ENCODE results near the gene ST6GALNAC3.
"Not testable (repeated sequence)": the region's sequence is repeated elsewhere in the genome, so short reads cannot be mapped to it uniquely, and the experiment has no call there.

The ST6GALNAC3 gene

DNA sequence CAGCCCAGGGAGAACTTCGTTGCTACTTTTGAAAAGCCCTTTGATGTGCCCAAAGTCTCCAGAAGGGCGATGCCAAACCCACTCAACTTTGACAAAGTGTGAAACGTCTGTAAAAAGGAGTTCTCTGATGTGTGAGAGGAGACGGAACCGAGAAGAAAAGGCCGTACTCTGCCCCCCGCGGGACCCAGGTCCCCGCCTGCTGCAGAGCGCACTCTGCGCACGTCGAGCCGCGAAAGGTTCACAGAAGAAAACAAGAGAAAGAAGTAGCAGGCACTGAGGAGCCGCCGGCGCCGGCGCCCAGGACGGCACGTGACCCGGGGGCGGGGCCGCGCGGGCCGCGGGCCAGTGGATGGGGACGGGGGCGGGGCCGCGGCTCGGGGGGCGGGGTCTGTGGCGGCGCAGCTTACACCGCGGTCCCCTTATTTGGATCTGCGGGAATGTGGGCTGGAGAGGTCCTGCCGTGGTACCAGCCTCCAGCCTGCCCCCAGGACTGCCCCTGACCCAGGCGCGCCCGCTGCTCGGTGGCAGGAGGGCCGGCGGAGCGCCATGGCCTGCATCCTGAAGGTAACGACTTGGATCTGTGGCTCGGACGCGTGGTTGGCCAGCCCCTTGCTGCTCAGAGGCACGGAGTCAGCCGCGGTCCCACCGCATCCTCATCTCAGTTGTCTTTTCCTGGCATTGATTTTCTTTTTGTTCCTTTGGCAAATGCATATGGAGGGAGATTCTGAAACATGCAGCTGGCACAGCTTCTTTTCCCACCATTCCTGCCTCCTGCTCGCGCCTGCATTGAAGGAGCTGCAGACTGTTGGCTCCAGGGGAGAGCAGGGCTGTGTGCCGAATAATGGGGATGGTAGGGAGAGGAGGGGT lies at the start of gene ST6GALNAC3:
Gene ST6GALNAC3, plus strand, starts transcription at position 426 of the 867 bp plus-strand sequence.
- peak; percentile 62 for DNase-seq (ENCODE audit: low read depth)

DNA sequence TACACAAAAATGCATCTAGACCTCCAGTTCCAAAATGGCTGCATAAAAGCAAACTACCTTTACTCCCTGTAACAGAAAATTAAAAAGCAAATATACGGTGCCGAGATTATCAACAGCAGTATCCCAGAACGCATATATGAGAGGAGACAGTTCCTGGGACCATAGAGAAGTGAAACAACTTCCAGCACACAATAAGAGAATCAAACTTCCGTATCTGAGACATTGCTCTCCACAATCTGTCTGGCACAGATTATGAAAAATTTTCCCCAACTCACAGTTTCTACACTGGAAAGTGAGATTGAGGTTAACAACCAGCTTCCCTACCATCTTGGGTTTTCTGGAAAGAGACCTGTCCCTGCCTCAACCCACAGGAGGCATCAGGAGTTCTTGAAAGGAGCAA lies 47.2 kb upstream of the ST6GALNAC3 start:
- DNase-seq (ENCODE audit: low read depth), result no peak

DNA sequence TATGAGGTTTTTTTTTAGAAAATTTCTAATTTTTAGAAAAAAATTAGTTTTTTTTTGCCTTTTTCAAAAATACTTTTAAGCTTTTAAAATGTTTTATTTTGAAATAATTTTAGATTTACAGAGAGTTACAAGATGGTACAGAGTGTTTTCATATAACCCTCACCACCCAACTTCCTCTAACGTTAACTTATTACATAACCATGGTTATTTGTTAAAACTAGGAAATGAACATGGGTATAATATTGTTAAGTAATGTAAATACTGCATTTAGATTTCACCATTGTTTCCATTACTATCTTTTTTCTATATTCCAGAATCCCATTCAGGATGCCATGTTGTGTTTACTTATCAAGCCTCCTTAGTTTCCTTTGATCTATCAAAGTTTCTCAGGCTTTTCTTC lies 45.2 kb upstream of the ST6GALNAC3 start:
- DNase-seq (ENCODE audit: low read depth), result no peak

DNA sequence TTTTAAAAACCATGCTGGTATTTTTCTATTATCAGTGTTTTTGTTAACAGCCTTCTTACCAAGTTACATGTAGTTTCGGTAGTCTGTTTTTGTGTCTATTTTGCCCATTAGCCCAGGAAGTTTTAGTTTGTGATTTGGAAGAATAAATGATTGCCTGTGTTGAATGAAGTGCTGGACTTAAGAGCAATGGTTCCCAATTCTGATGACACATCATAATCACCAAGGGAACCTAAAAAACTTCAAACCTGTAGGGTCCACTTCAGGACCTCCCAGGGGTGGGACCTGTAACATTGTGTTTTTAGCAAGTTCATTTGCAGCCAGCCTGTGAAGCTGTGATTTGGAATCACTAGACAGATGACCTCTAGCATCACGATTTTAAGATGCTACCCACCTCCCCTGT lies 43.0 kb upstream of the ST6GALNAC3 start:
- DNase-seq (ENCODE audit: low read depth), result no peak

DNA sequence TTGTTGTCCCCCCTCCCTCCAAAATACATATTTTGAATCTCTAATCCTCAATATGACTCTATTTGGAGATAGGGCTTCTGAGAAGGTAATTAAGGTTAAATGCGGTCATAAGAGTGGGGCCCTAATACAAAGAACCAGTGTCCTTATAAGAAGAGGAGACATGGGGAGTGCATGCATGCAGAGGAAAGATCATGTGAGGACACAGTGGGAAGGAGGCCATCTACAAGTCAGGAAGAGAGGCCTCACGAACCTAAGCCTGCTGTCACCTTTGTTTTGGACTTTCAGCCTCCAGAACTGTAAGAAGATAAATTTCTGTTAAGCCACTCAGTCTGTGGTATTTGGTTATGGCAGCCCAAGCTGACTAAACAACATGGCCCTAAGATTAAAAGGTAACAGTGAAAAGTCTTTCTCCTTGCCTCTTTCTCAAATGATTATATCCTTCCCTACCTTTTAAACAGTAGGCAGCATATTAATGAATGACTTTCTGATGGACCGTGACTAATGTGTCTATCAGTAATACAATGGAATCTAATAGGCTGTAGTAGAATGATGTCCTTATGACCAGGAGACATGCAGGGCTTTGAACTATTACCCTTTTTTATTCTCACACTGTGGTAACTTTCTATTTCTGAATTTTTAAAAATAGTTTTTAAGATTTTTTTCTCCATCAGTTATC lies 40.6 kb upstream of the ST6GALNAC3 start:
- DNase-seq (ENCODE audit: low read depth), result no peak

DNA sequence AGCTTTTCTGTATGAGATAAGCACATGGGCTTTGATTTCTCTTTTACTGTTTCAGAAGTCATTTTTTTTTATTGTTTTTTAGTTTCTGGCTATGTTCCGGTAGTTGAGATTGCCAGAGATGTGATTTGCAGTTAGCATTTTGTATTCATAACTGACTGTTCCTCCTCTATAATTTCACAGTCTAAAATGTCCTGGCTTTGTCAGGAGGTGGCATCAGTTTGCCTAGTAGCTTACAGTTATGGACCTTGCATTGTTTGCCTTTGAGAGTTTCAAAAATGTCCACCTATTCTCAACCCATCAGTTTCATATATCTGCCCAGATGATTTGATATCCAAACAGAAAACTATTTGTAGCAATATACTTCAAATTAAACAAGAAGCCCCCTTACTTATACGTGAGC lies 39.5 kb upstream of the ST6GALNAC3 start:
- DNase-seq (ENCODE audit: low read depth), result no peak

DNA sequence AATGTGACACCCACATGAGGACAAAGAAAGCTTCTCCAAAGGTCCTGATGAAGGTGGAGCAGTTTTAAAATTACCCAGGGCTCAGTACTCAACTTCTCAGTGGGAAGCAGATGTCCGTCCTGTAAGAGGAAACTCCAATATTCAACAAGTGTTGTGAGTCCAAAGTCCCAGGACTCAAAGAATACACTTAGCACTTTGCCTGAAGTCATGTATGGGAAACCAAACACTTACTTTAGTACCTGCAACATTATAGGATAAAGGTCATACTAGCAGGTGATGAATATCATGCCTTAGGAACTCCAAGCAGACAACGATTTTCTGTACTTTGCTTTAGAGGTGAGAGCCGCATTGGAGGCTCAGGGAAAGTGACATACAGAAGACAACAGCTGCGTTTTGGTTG lies 37.2 kb upstream of the ST6GALNAC3 start:
- no peak for DNase-seq (ENCODE audit: low read depth)

DNA sequence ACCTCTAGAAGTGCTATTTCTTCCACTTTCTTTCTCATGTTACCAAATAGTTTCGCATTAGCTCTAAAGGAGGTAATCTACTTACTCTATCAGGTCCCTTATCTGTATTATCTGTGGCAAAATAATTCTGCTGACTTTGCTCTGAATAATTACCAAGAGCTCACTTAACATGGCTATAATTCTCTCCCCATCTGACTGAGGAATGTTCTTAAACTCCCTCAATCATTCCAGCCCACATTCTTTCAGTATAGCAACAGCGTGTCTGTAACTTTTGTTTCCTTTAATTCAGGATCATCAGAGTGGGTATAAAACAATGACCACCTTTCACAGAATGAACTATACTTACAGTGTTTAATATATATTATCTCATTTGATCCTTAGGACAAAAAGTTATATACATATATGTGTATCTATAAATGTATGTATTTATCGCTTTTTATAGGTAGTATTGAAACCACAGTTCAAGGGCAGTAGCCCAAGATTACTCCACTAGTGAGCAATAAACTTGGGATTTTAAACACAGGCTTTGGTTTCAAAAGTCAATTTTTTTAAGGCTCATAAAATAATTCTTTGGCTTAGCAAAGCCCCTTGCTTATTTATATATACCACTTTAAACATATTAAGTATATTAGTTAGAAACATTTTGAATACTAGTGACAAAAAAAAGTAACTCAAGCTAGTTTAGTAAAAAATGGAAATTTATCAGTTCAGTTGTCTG lies 36.1 kb upstream of the ST6GALNAC3 start:
- DNase-seq (ENCODE audit: low read depth), result no peak

DNA sequence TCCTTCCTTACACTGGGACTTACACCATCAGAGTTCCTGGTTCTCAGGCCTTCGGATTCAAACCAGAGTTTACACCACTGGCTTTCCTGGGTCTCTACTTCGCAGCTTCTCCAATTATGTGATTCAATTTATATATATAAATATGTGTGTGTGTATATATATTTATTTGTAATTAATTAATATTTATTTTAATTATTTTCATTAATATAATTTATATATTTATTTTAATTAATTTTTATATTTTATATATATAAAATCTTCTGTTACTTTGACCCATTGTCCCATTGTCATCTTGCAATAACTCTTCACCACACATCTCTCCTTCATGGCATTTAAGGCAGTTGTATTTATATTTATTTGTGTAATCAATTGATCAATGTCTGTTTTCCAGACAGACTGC lies 28.4 kb upstream of the ST6GALNAC3 start:
- DNase-seq (ENCODE audit: low read depth), result no peak

DNA sequence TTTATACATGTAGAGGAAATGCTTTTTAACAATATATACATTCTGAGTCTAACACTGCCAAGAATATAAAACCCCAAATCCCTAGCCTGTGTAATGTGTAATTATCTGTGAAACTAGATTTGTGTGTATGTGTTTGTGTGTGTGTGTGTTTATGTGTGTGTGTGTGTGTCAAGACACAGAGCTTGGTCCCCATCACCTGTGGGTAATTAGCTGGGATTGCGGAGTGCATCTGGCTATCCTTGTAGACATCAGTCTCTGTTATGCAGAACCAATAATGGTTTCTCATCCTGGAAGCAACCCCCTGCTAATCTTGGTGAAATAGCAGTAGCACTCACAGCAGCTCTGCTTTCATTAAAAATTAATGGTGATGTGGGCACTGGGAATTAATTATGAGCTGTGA lies 26.3 kb upstream of the ST6GALNAC3 start:
- no peak for DNase-seq (ENCODE audit: low read depth)

DNA sequence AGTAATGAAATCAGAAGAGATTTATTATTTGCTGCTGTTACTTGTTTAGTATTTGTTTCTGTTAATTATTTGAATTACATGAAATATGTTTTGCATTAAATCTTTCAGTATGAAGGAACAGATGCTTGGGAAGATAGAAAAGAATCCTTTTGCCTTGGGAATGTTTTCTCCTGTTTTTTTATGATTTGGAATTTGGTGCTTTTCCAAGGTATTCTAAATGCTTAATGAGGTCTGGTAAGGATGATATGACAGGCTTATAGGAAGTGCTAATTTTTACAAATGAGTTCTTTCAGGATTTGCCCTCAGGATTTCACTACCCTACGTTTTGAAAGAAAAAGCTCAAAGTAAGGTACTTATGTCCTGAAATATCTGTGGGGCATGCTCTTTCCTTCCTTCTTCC lies 25.6 kb upstream of the ST6GALNAC3 start:
- DNase-seq (ENCODE audit: low read depth), result no peak

DNA sequence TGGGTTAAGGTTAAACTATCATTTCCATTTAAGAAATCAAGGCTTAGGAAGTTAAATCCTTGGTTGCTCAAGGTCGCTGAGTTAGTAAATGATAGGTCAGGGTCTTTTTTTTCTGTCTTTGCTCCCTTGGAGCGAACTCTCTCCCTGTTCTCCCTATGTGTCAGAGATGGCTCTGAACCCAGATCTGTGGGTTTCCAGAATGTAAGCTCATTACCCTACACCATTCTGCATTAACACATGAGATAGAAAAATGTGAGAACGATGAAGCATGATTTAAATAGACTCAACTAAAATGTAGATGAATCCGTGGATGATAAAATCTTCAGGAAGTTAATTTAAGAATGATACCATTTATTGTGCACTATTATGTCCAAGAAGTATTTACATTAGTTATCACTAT lies 25.0 kb upstream of the ST6GALNAC3 start:
- no peak for DNase-seq (ENCODE audit: low read depth)

DNA sequence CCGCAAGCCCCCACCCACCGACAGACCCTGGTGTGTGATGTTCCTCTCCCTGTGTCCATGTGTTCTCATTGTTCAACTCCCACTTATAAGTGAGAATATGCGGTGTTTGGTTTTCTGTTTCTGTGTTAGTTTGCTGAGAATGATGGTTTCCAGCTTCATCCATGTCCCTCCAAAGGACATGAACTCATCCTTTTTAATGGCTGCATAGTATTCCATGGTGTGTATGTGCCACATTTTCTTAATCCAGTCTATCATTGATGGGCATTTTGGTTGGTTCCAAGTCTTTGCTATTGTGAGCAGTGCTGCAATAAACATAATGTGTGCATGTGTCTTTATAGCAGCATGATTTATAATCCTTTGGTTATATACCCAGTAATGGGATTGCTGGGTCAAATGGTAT lies 24.5 kb upstream of the ST6GALNAC3 start:
- not testable (repeated sequence) for DNase-seq (ENCODE audit: low read depth)

DNA sequence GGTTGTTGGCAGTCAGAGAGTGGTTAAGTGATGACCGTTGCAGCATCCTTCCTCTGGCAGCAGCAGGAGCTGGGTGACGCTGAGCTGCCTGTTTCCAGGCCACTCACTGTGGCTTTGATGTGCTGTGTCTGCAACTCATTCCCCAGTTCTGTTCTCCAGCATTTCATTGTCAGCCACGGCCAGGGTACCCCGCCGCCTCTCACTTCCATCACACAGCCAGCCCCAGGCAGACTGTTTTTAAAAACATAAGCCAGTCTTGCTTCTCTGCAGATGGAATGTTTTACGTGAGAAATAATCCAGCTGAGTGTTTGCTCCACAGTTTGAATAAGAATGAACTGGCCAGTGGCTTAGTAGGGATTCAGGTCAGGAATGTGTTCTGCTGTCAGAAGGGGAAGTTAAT lies 21.5 kb upstream of the ST6GALNAC3 start:
- DNase-seq (ENCODE audit: low read depth), result no peak

DNA sequence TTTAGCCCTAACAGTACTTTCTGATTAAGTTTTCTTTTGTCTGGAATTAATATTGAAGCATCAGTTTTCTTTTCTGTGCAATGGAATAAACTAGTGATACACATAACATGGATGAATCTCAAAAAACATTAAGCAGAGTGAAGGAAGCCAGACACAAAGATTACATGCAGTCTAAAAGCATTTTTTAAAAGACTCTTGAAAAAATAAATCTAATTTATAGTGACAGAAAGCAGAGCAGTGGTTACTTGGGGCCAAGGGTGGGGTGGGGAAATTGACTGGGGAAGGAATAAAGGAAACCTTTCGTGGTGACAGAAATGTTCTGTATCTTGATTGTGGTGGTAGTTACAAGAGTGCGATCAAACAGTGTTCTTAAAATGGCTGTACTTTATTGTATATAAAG lies 20.2 kb upstream of the ST6GALNAC3 start:
- DNase-seq (ENCODE audit: low read depth), result no peak

DNA sequence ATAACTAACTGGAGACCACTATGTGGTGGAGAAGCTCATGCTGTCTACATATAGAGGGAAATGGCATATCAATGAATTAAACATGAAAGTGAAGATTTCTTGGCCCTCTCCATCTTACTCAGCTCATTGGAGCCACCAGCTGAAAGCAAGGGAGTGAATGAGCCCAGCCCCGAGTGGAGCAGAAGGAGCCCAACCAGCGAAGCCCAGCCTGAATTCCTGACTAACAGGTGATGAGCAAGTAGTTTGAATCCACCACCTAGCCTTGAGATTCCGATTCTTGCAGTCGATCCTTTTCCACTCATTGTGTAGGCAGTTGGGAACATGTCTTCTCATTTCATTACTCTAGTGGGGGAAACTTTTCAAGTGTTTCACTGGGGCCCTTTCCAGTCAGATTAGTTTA lies 18.6 kb upstream of the ST6GALNAC3 start:
- no peak for DNase-seq (ENCODE audit: low read depth)

DNA sequence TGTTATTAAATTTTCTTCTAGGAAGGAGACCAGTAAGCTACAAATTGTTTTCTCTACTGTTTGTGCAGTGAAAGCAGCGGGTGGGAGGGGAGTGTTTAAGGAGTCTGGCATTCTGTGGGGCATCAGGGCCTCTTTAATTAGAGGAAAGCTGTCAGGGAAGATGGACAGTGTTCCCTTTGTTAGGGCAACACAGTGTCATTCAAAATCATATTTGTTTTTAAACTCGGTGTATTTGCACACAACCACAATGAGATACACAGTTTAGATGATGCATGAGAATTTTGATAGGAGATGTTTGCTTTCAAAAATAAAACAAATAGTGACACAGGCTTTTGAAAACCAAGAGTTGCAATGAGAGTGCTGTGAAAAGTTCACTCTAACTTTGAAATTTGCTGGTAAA lies 15.1 kb upstream of the ST6GALNAC3 start:
- DNase-seq (ENCODE audit: low read depth), result no peak

DNA sequence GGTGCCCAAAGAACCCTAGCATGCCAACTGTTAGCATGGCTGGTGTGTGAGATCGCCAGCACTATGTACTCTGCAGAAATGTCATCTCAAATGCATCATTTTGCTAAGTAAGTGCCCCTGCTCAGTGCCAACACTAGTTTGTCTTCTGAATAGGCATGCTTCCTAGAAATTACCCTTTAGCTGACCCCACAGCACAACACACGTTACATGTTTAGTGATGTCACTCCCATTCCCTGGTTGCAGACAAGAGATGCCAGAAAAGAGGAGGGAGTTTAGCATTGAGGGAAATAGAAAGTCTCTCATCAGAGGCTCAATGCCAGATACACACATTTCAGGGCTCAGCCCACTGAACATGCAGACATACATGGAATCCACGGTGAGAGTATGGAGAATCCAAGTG lies 9.3 kb upstream of the ST6GALNAC3 start:
- no peak for DNase-seq (ENCODE audit: low read depth)

DNA sequence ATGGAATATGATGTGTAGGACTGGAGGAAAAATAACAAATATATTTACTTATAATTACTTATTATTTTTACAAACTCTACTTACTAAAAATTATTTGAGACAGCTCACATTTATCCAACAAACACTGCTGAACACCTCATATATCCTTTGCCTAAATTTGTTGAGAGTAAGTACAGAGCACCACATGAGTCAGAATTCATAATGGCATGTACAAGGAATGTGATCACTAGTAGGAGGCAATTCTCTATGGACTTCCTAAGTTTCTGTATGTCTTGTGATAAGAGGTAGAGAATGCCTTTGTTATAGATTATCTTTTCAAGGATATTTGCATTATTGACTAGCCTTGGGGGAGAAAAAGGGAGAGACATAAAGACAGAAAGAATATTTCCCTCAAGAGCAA lies 8.2 kb upstream of the ST6GALNAC3 start:
- DNase-seq (ENCODE audit: low read depth), result no peak

DNA sequence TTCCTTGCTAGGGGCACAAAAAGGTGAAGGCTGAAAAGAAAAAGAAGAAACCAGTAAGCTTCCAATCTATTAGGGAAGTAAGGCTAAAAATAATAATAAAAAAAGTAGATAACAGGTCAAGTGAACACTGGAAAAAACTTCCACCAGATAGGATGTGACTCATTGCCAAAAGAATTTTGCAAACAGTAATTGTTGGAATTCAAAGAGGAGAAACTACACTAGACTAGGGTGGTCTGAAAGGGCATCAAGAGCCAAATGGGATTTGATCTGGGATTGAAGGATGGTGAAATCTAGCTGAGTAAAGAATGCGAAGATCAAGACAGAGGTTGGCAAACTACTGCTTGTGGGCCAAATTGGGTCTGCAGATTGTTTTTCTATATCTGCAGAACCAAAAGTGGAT lies 6.0 kb upstream of the ST6GALNAC3 start:
- DNase-seq (ENCODE audit: low read depth), result no peak

DNA sequence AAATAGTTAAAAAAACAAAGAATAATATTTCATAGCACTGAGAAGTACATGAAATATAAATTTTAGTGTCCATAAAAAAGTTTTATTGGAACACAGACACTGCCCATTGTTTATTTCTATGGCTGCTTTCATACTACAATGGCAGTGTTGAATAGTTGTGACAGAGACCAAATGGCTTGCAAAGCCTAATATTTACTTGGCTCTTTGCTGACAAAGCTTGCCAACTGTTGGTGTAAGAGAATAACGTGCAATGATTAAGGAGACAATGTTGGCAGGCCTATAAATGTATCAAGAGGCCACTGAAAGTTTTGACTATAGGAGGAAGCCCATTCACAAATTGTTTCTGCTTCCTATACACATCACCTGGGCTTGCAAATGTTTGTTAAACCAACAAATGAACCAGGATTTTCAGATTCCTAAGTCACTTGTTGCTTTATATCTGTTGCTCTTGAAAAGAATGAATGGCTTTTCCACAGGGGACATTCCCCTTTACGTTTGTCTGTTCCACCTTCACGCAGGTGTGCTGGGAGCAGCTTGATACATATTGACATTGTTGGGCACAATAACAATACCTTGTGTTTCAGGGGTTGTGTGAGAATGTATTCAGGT lies 5.5 kb upstream of the ST6GALNAC3 start:
- no peak for DNase-seq (ENCODE audit: low read depth)

DNA sequence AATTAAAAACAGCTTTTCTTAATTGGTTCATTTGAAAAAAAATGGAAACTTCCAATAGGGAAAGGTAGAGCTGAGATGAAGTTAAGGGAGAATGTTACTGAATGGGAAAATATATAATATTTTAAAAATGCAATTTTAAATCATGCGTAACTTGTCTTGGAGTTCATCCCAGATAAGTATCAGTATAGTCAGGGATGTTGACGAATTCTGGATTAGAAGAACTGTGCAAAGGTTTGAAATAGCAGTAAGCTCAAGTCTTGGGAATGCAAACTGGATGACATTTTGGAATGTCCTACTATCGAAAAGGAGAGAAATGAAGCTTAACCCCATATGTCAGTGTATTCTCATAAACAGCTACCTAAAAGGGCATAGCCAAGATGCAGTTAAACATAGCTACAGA lies 4.0 kb upstream of the ST6GALNAC3 start:
- no peak for DNase-seq (ENCODE audit: low read depth)

DNA sequence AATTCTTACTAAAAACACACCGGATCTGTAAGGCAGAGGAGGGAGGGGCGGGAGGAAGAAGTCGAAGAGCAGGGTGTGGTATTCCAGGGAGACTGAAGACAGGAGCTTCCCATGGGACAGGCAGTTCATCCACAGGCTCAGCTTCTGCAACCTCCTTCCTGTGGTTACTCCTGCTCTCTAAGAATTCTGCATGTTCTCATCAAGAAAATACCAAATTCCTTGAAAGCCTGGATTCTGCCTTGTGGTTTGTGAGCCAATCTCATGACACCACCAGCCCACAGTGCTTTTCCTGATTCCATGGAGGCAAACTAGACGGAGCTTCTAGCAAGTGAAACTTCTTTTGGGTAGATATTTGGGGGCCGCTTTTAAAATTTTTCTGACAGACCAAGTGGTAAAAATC lies 1.1 kb upstream of the ST6GALNAC3 start:
- no peak for DNase-seq (ENCODE audit: low read depth)
